ENCODE data around the gene FMNL2.

DNA sequence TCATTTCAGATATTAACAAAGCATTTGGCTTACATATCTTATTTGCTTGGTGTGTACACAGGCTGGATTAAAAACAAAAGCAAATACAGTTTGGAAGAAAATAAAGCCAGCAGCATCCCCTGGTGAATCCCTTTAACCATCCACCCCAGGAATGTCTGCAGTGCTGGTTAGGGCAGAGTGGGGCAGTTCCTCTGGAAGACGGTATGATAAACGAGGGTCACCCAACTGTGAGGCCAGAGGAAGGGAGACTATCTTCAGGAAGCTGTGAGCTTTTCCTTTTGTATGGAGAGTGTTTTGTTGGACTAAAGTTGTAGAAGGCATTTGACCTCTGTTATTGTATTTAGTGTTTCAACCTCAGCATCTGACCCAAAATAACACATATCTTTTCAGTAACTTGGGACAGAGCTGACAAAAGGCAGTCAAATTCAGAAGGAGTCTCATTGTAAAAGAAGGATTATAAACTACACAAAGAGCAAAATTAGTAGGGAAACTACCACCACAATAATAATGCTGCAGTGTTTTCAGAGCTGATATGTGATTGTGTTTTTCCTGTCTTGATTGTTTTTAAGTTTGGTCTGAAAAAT is 159.1 kb downstream of the FMNL2 start:
- TF ChIP-seq, protein P1, sequence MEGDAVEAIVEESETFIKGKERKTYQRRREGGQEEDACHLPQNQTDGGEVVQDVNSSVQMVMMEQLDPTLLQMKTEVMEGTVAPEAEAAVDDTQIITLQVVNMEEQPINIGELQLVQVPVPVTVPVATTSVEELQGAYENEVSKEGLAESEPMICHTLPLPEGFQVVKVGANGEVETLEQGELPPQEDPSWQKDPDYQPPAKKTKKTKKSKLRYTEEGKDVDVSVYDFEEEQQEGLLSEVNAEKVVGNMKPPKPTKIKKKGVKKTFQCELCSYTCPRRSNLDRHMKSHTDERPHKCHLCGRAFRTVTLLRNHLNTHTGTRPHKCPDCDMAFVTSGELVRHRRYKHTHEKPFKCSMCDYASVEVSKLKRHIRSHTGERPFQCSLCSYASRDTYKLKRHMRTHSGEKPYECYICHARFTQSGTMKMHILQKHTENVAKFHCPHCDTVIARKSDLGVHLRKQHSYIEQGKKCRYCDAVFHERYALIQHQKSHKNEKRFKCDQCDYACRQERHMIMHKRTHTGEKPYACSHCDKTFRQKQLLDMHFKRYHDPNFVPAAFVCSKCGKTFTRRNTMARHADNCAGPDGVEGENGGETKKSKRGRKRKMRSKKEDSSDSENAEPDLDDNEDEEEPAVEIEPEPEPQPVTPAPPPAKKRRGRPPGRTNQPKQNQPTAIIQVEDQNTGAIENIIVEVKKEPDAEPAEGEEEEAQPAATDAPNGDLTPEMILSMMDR (IDR thresholded peaks at IDR 0.05), result no peak
- TF ChIP-seq POLR2A (IDR thresholded peaks at IDR 0.05), result no peak

All from thyroid gland (tissue), 4 donors.